Measurements from ENCODE around the gene TSPYL1. TPM values are rescaled to one million over a fixed set of nuclear protein-coding genes. Genes with fewer than 3 reads are reported as not detected.

The TSPYL1 gene
- total RNA-seq, 2 experiments from 2014 or later = 59.9 to 66.8 TPM

GRCh38 chr6:116246089-116246488, 33.6 kb downstream of the TSPYL1 start:
- Mint-ChIP-seq H3K4me1 (peaks cover 20% of the 10 kb centered on the region), H3K27ac (no peak overlapping the region), H3K27me3 (no peaks in the 10 kb centered on the region), H3K9me3 (no peaks in the 10 kb centered on the region), H3K36me3 (peaks cover 6% of the 10 kb centered on the region), H3K4me3 (no peak overlapping the region)
- ATAC-seq (ENCODE audit: low read depth) = no peak
- POLR2A ChIA-PET = no interaction called here
- DNase-seq = no peak

- Mint-ChIP-seq H3K27ac (no peak overlapping the region), H3K4me1 (peaks cover 11% of the 10 kb centered on the region), H3K9me3 (no peaks in the 10 kb centered on the region), H3K36me3 (peaks cover 1% of the 10 kb centered on the region), H3K27me3 (no peaks in the 10 kb centered on the region), H3K4me3 (no peak overlapping the region)
- ATAC-seq (ENCODE audit: low read depth) = no peak
- DNase-seq = no peak
- POLR2A ChIA-PET = no interaction called here
Observed at GRCh38 chr6:116244284-116244683, 35.4 kb downstream of the TSPYL1 start.

GRCh38 chr6:116239856-116240255, 39.9 kb downstream of the TSPYL1 start:
- Mint-ChIP-seq H3K4me1 (no peaks in the 10 kb centered on the region), H3K36me3 (no peaks in the 10 kb centered on the region), H3K9me3 (no peaks in the 10 kb centered on the region), H3K27me3 (no peaks in the 10 kb centered on the region), H3K27ac (no peak overlapping the region), H3K4me3 (no peak overlapping the region)
- ATAC-seq (ENCODE audit: low read depth) (no peak), DNase-seq (no peak)
- POLR2A ChIA-PET = no interaction called here

- no peak for DNase-seq
- H3K4me3 Mint-ChIP-seq = no peak overlapping the region
- H3K4me1 Mint-ChIP-seq = no peaks in the 10 kb centered on the region
- H3K36me3 Mint-ChIP-seq = no peaks in the 10 kb centered on the region
- no peak overlapping the region for H3K27ac Mint-ChIP-seq
- POLR2A ChIA-PET = interaction anchor here (0.7 kb wide), 1 partner anchor 1900 kb away, joined by 3 read pairs; no protein-coding TSS in a partner anchor
- no peaks in the 10 kb centered on the region for H3K27me3 Mint-ChIP-seq
- no peaks in the 10 kb centered on the region for H3K9me3 Mint-ChIP-seq
- no peak for ATAC-seq (ENCODE audit: low read depth)
Observed at GRCh38 chr6:116239256-116239655, 40.5 kb downstream of the TSPYL1 start.

- no peaks in the 10 kb centered on the region for H3K36me3 Mint-ChIP-seq
- H3K27me3 Mint-ChIP-seq = no peaks in the 10 kb centered on the region
- DNase-seq (no peak), ATAC-seq (ENCODE audit: low read depth) (no peak)
- no peak overlapping the region for H3K4me3 Mint-ChIP-seq
- no peak overlapping the region for H3K27ac Mint-ChIP-seq
- no peaks in the 10 kb centered on the region for H3K4me1 Mint-ChIP-seq
- POLR2A ChIA-PET = no interaction called here
- H3K9me3 Mint-ChIP-seq = no peaks in the 10 kb centered on the region
Observed at GRCh38 chr6:116238083-116238482, 41.6 kb downstream of the TSPYL1 start.

GRCh38 chr6:116234689-116235088, 45.0 kb downstream of the TSPYL1 start:
- no peaks in the 10 kb centered on the region for H3K9me3 Mint-ChIP-seq
- ATAC-seq (ENCODE audit: low read depth) = no peak
- POLR2A ChIA-PET = no interaction called here
- DNase-seq = no peak
- H3K36me3 Mint-ChIP-seq = no peaks in the 10 kb centered on the region
- H3K27ac Mint-ChIP-seq = no peak overlapping the region
- no peaks in the 10 kb centered on the region for H3K4me1 Mint-ChIP-seq
- no peaks in the 10 kb centered on the region for H3K27me3 Mint-ChIP-seq
- no peak overlapping the region for H3K4me3 Mint-ChIP-seq

GRCh38 chr6:116229287-116229913, 50.3 kb downstream of the TSPYL1 start:
- Mint-ChIP-seq H3K27ac (no peak overlapping the region), H3K36me3 (no peaks in the 10 kb centered on the region), H3K4me3 (no peak overlapping the region), H3K4me1 (no peaks in the 10 kb centered on the region), H3K9me3 (no peaks in the 10 kb centered on the region), H3K27me3 (no peaks in the 10 kb centered on the region)
- no peak for ATAC-seq (ENCODE audit: low read depth)
- no peak for DNase-seq
- POLR2A ChIA-PET = no interaction called here

Other genes with a start within 250 kb of the TSPYL1 start
- under 1 TPM; 0.03 to 0.06 TPM for gene FRK, start 219.0 kb downstream of the TSPYL1 start, total RNA-seq
- 10 to 100 TPM; 31.5 to 36.3 TPM for gene NT5DC1, start 179.1 kb downstream of the TSPYL1 start, total RNA-seq
- not detected for gene COL10A1, start 153.8 kb downstream of the TSPYL1 start, total RNA-seq
- 10 to 100 TPM; 19.2 to 19.4 TPM for gene TSPYL4, start 25.9 kb downstream of the TSPYL1 start, total RNA-seq
- 1 to 10 TPM; 3.9 to 4.1 TPM for gene DSE, start 91.0 kb upstream of the TSPYL1 start, total RNA-seq
- gene CALHM6, start 181.4 kb upstream of the TSPYL1 start, total RNA-seq = 10 to 100 TPM; 23.2 to 26.7 TPM
- not detected for gene CALHM5, start 231.7 kb upstream of the TSPYL1 start, total RNA-seq

Measured in activated naive CD8-positive, alpha-beta T cell treated with anti-CD3 and anti-CD28 coated beads, Interleukin-2, amount 10 ng/mL, durations not matched to agents 7 days and 5 days (primary cell).